Prostate gland (tissue), 2 donors: ENCODE results near the gene ZBTB2.

Experiments used
- POLR2A ChIP-seq: fragments of 450-650 bp; IDR thresholded peaks from one replicate; pipeline ENCODE4 v1.6.1; 2016; ENCODE audit warnings: antibody characterized with exemption, mild to moderate bottlenecking
- TF ChIP-seq, protein P1 (sequence below), 4 experiments: fragments of 200-600 bp in 2 of 4; fragments of 450-650 bp in 2 of 4; sonication (generic) in 2 of 4; IDR thresholded peaks; 1 replicate in 3 of 4; 2 replicates in 1 of 4; pipeline ENCODE4 v1.5.1; 2016 to 2019; ENCODE audit warnings: antibody characterized with exemption in 4 of 4, mild to moderate bottlenecking in 2 of 4, moderate library complexity in 2 of 4

DNA sequence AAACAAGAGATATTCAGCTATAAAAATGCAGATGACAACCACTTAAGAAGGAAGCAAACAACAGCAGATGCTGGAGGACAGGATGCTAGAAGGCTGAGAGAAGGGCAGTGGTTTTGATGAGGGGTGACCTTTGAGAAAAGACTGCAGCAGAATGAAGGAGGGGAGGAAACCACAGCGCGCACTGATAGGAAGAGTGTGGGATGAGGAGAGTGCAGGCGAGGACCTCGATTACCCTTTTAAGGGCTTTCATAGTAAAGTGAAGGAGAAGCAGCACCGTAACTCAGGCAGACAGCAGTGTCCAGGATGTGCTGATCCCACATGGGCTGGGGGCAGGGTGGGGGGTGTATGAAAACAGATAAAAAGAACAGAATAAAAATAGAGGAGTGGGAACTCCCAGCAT lies 19.2 kb downstream of the ZBTB2 start:
- TF ChIP-seq, protein P1, sequence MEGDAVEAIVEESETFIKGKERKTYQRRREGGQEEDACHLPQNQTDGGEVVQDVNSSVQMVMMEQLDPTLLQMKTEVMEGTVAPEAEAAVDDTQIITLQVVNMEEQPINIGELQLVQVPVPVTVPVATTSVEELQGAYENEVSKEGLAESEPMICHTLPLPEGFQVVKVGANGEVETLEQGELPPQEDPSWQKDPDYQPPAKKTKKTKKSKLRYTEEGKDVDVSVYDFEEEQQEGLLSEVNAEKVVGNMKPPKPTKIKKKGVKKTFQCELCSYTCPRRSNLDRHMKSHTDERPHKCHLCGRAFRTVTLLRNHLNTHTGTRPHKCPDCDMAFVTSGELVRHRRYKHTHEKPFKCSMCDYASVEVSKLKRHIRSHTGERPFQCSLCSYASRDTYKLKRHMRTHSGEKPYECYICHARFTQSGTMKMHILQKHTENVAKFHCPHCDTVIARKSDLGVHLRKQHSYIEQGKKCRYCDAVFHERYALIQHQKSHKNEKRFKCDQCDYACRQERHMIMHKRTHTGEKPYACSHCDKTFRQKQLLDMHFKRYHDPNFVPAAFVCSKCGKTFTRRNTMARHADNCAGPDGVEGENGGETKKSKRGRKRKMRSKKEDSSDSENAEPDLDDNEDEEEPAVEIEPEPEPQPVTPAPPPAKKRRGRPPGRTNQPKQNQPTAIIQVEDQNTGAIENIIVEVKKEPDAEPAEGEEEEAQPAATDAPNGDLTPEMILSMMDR (IDR thresholded peaks at IDR 0.05) = no peak
- TF ChIP-seq POLR2A = no peak
